NT2/D1 (cell line): ENCODE data around the gene TAF10.

Experiments
- DNase-seq: peaks from one replicate; pipeline ENCODE4 v3.0.0-alpha.2; 2011; ENCODE audit warnings: low read depth, low spot score
- H3K27me3 ChIP-seq: 2 replicates; pipeline ENCODE4 v1.6.0; 2011; ENCODE audit warnings: mild to moderate bottlenecking; ENCODE audit not compliant: insufficient read length, insufficient read depth
- H3K36me3 ChIP-seq: 2 replicates; pipeline ENCODE4 v1.6.1; 2011; ENCODE audit warnings: mild to moderate bottlenecking, low read length, mixed read lengths; ENCODE audit not compliant: insufficient read depth, insufficient read length
- H3K4me1 ChIP-seq: 2 replicates; pipeline ENCODE4 v1.5.1; 2011; ENCODE audit not compliant: insufficient read depth, insufficient read length
- H3K4me3 ChIP-seq: 2 replicates; pipeline ENCODE4 v1.5.1; 2011; ENCODE audit warnings: low read depth; ENCODE audit not compliant: insufficient read length
- H3K9ac ChIP-seq: 2 replicates; pipeline ENCODE4 v1.6.0; 2011; ENCODE audit warnings: low read depth; ENCODE audit not compliant: insufficient read length
- H3K9me3 ChIP-seq: 2 replicates; pipeline ENCODE4 v1.5.1; 2011; ENCODE audit warnings: mild to moderate bottlenecking, low read length; ENCODE audit not compliant: insufficient read depth
- SUZ12 ChIP-seq: IDR thresholded peaks from 2 replicates; pipeline ENCODE4 v1.6.1; 2011; ENCODE audit not compliant: insufficient read length, insufficient read depth; ENCODE audit errors: extremely low read depth
- YY1 ChIP-seq: IDR thresholded peaks from 2 replicates; pipeline ENCODE4 v1.6.1; 2011; ENCODE audit not compliant: insufficient read length, insufficient read depth
- ZNF274 ChIP-seq: IDR thresholded peaks from 2 replicates; pipeline ENCODE4 v1.6.1; 2011; ENCODE audit warnings: mild to moderate bottlenecking, low read depth, low read length

The TAF10 gene

GRCh38 chr11:6655020-6655789 lies 43.2 kb upstream of the TAF10 start:
- Histone ChIP-seq H3K9ac (peak overlapping the region; percentile 71), H3K9me3 (no peaks in the 10 kb centered on the region), H3K4me3 (peak overlapping the region; percentile 55), H3K36me3 (no peaks in the 10 kb centered on the region), H3K27me3 (peaks cover 40% of the 10 kb centered on the region), H3K4me1 (peaks cover 5% of the 10 kb centered on the region)
- DNase-seq, result no peak
- TF ChIP-seq SUZ12 (no peak), ZNF274 (no peak), YY1 (no peak)

- TF ChIP-seq ZNF274 (no peak), YY1 (no peak), SUZ12 (no peak)
- Histone ChIP-seq H3K9me3 (no peaks in the 10 kb centered on the region), H3K4me1 (peaks cover 5% of the 10 kb centered on the region), H3K36me3 (no peaks in the 10 kb centered on the region), H3K27me3 (peaks cover 40% of the 10 kb centered on the region), H3K9ac (no peak overlapping the region), H3K4me3 (peak overlapping the region; percentile 55)
- DNase-seq, result no peak
These were observed 42.4 kb upstream of the TAF10 start for GRCh38 chr11:6654281-6655019.

GRCh38 chr11:6653656-6654055 lies 41.6 kb upstream of the TAF10 start:
- Histone ChIP-seq H3K27me3 (peaks cover 40% of the 10 kb centered on the region), H3K4me3 (no peak overlapping the region), H3K9me3 (no peaks in the 10 kb centered on the region), H3K9ac (no peak overlapping the region), H3K36me3 (no peaks in the 10 kb centered on the region), H3K4me1 (peaks cover 5% of the 10 kb centered on the region)
- TF ChIP-seq ZNF274, result no peak
- no peak for TF ChIP-seq SUZ12
- no peak for TF ChIP-seq YY1
- no peak for DNase-seq

GRCh38 chr11:6653097-6653496 lies 41.1 kb upstream of the TAF10 start:
- Histone ChIP-seq H3K4me3 (no peak overlapping the region), H3K9ac (no peak overlapping the region), H3K9me3 (no peaks in the 10 kb centered on the region), H3K4me1 (peaks cover 5% of the 10 kb centered on the region), H3K36me3 (no peaks in the 10 kb centered on the region), H3K27me3 (peaks cover 40% of the 10 kb centered on the region)
- no peak for DNase-seq
- TF ChIP-seq ZNF274 (no peak), YY1 (no peak), SUZ12 (no peak)

GRCh38 chr11:6652182-6652581 lies 40.2 kb upstream of the TAF10 start:
- no peak overlapping the region for H3K9ac ChIP-seq
- H3K27me3 ChIP-seq, result peaks cover 32% of the 10 kb centered on the region
- TF ChIP-seq YY1, result no peak
- no peak for TF ChIP-seq ZNF274
- TF ChIP-seq SUZ12, result no peak
- H3K9me3 ChIP-seq, result no peaks in the 10 kb centered on the region
- no peak for DNase-seq
- H3K4me3 ChIP-seq, result no peak overlapping the region
- H3K36me3 ChIP-seq, result no peaks in the 10 kb centered on the region
- H3K4me1 ChIP-seq, result peaks cover 5% of the 10 kb centered on the region

GRCh38 chr11:6650980-6651379 lies 39.0 kb upstream of the TAF10 start:
- Histone ChIP-seq H3K27me3 (peaks cover 20% of the 10 kb centered on the region), H3K4me3 (no peak overlapping the region), H3K36me3 (no peaks in the 10 kb centered on the region), H3K9ac (no peak overlapping the region), H3K9me3 (no peaks in the 10 kb centered on the region), H3K4me1 (peaks cover 5% of the 10 kb centered on the region)
- TF ChIP-seq ZNF274, result no peak
- no peak for DNase-seq

GRCh38 chr11:6650104-6650503 lies 38.1 kb upstream of the TAF10 start:
- Histone ChIP-seq H3K36me3 (peaks cover 3% of the 10 kb centered on the region), H3K9me3 (no peaks in the 10 kb centered on the region), H3K9ac (no peak overlapping the region), H3K4me3 (no peak overlapping the region), H3K27me3 (peaks cover 18% of the 10 kb centered on the region), H3K4me1 (peaks cover 5% of the 10 kb centered on the region)
- TF ChIP-seq ZNF274 (no peak), YY1 (no peak)
- no peak for DNase-seq
